Upper lobe of right lung (tissue), 1 donor: ENCODE data around the gene ANK2. TPM values are rescaled to one million over a fixed set of nuclear protein-coding genes. Genes with fewer than 3 reads are reported as not detected.
"Not testable (repeated sequence)": the region's sequence is repeated elsewhere in the genome, so short reads cannot be mapped to it uniquely, and the experiment has no call there.

Experiments used
- ATAC-seq: fragments of 200-7000 bp; cut with Tn5 transposase; one replicate; pipeline ENCODE4 v1.9.1; 2020; ENCODE audit warnings: mild to moderate bottlenecking, moderate library complexity
- DNase-seq: peaks from one replicate; pipeline ENCODE4 v3.0.0-alpha.2; 2020
- H3K27ac ChIP-seq: fragments of 200-600 bp; one replicate; pipeline ENCODE4 v1.8.0; 2022
- H3K27me3 ChIP-seq: fragments of 200-600 bp; one replicate; pipeline ENCODE4 v1.8.0; 2022; ENCODE audit warnings: mild to moderate bottlenecking
- H3K36me3 ChIP-seq: fragments of 200-600 bp; one replicate; pipeline ENCODE4 v1.8.0; 2022
- H3K4me1 ChIP-seq: fragments of 200-600 bp; one replicate; pipeline ENCODE4 v1.8.0; 2022
- H3K4me3 ChIP-seq: fragments of 200-600 bp; one replicate; pipeline ENCODE4 v1.8.0; 2022; ENCODE audit warnings: mild to moderate bottlenecking
- H3K9me3 ChIP-seq: fragments of 200-600 bp; one replicate; pipeline ENCODE4 v1.8.0; 2022
- CTCF ChIP-seq: fragments of 200-600 bp; IDR thresholded peaks from one replicate; pipeline ENCODE4 v1.8.0; 2022; ENCODE audit warnings: antibody characterized with exemption
- intact Hi-C: fragments of 100-400 bp; cut with DNase I; formaldehyde crosslinking; loops from one replicate; pipeline ENCODE4 v1.11.0; 2022
- total RNA-seq: library from RNA; stranded (reverse); fragmentation: NEBNext Ultra II Directional; extraction: Animal tissue kit (Norgen Biotek cat#: 25700); gene quantifications from one replicate; pipeline ENCODE4 v1.2.1, GENCODE V29; 2021
- donor health status: DM: no; HTN: yes; CAD: no; lungs with severe emphysema.

Gene ANK2
- total RNA-seq, 1 donor from 2014 or later: 12.0 TPM

- TF ChIP-seq CTCF: no peak
- H3K36me3 ChIP-seq: no peaks in the 10 kb centered on the region
- intact Hi-C loops: no loop called here
- H3K27ac ChIP-seq: no peak overlapping the region
- H3K4me3 ChIP-seq: no peak overlapping the region
- DNase-seq (no peak), ATAC-seq (no peak)
- H3K27me3 ChIP-seq: no peaks in the 10 kb centered on the region
- H3K9me3 ChIP-seq: no peaks in the 10 kb centered on the region
- H3K4me1 ChIP-seq: no peaks in the 10 kb centered on the region
These were observed 133.7 kb downstream of the ANK2 start for GRCh38 chr4:113183032-113183605.

- H3K27ac ChIP-seq, H3K27me3 ChIP-seq, H3K4me1 ChIP-seq, H3K4me3 ChIP-seq, H3K9me3 ChIP-seq, intact Hi-C loops, H3K36me3 ChIP-seq, DNase-seq, ATAC-seq: not testable (repeated sequence)
These were observed 136.8 kb downstream of the ANK2 start for GRCh38 chr4:113186220-113186619.

- Histone ChIP-seq H3K4me1 (no peaks in the 10 kb centered on the region), H3K9me3 (no peaks in the 10 kb centered on the region), H3K27me3 (no peaks in the 10 kb centered on the region), H3K27ac (no peak overlapping the region), H3K4me3 (no peak overlapping the region), H3K36me3 (no peaks in the 10 kb centered on the region)
- ATAC-seq (no peak), DNase-seq (no peak)
- intact Hi-C loops: no loop called here
- no peak for TF ChIP-seq CTCF
These were observed 137.5 kb downstream of the ANK2 start for GRCh38 chr4:113186913-113187312.

GRCh38 chr4:113187358-113187757, 137.9 kb downstream of the ANK2 start:
- intact Hi-C loops: no loop called here
- Histone ChIP-seq H3K4me3 (no peak overlapping the region), H3K36me3 (no peaks in the 10 kb centered on the region), H3K27ac (no peak overlapping the region), H3K4me1 (no peaks in the 10 kb centered on the region), H3K9me3 (no peaks in the 10 kb centered on the region), H3K27me3 (no peaks in the 10 kb centered on the region)
- ATAC-seq (no peak), DNase-seq (no peak)
- no peak for TF ChIP-seq CTCF

GRCh38 chr4:113189546-113189945, 140.1 kb downstream of the ANK2 start:
- no peaks in the 10 kb centered on the region for H3K27me3 ChIP-seq
- TF ChIP-seq CTCF: no peak
- intact Hi-C loops: no loop called here
- H3K36me3 ChIP-seq: no peaks in the 10 kb centered on the region
- no peak overlapping the region for H3K4me3 ChIP-seq
- H3K27ac ChIP-seq: no peak overlapping the region
- H3K9me3 ChIP-seq: no peaks in the 10 kb centered on the region
- no peak for DNase-seq
- no peak for ATAC-seq
- H3K4me1 ChIP-seq: no peaks in the 10 kb centered on the region

GRCh38 chr4:113209153-113209552, 159.7 kb downstream of the ANK2 start:
- H3K36me3 ChIP-seq: no peaks in the 10 kb centered on the region
- no peak for DNase-seq

More at GRCh38 chr4:113209153-113209552, 159.7 kb downstream of the ANK2 start:
- intact Hi-C loops: no loop called here
- H3K4me1 ChIP-seq: no peaks in the 10 kb centered on the region
- no peak overlapping the region for H3K4me3 ChIP-seq
- H3K27ac ChIP-seq: no peak overlapping the region
- H3K27me3 ChIP-seq: no peaks in the 10 kb centered on the region
- no peaks in the 10 kb centered on the region for H3K9me3 ChIP-seq
- ATAC-seq: no peak
- no peak for TF ChIP-seq CTCF
